Kasumi-1 (cell line): ENCODE results near the gene NSMF.
A peak's percentile ranks its signal among the peaks of the same experiment; 100 is the strongest.
"Not testable (repeated sequence)": the region's sequence is repeated elsewhere in the genome, so short reads cannot be mapped to it uniquely, and the experiment has no call there.

Experiments used
- DNase-seq, 2 experiments: peaks; one replicate each; lab custom pipeline; 2025; lab: John Stamatoyannopoulos, UW

The NSMF gene

GRCh38 chr9:137412431-137412830 is 46.7 kb downstream of the NSMF start:
- no peak for DNase-seq

- DNase-seq: peak; percentile 33 to 50
Observed at GRCh38 chr9:137411645-137412380, 47.3 kb downstream of the NSMF start.

GRCh38 chr9:137411260-137411644 is 47.9 kb downstream of the NSMF start:
- no peak for DNase-seq

- no peak for DNase-seq
Observed at GRCh38 chr9:137410891-137411249, 48.3 kb downstream of the NSMF start.

- DNase-seq: not testable (repeated sequence)
Observed at GRCh38 chr9:137410236-137410890, 48.8 kb downstream of the NSMF start.

- no peak for DNase-seq
Observed at GRCh38 chr9:137409515-137409914, 49.6 kb downstream of the NSMF start.

GRCh38 chr9:137408651-137409405 is 50.3 kb downstream of the NSMF start:
- DNase-seq: no peak

- no peak for DNase-seq
Observed at GRCh38 chr9:137407590-137408300, 51.4 kb downstream of the NSMF start.

- DNase-seq: peak; percentile 30 to 42
Observed at GRCh38 chr9:137406876-137407589, 52.1 kb downstream of the NSMF start.

- no peak for DNase-seq
Observed at GRCh38 chr9:137406085-137406760, 52.9 kb downstream of the NSMF start.

- DNase-seq: no peak
Observed at GRCh38 chr9:137405677-137406081, 53.5 kb downstream of the NSMF start.

GRCh38 chr9:137404961-137405567 is 54.1 kb downstream of the NSMF start:
- DNase-seq: no peak

- DNase-seq: no peak
Observed at GRCh38 chr9:137403269-137403668, 55.9 kb downstream of the NSMF start.

- DNase-seq: no peak
Observed at GRCh38 chr9:137402746-137403145, 56.4 kb downstream of the NSMF start.

GRCh38 chr9:137398561-137399468 is 60.3 kb downstream of the NSMF start:
- no peak for DNase-seq

GRCh38 chr9:137397675-137398423 is 61.3 kb downstream of the NSMF start:
- no peak for DNase-seq
